Raji (cell line): ENCODE results near the gene ZNF736.

ENCODE experiments used
- POLR2A ChIP-seq: IDR thresholded peaks from 2 replicates; pipeline ENCODE4 v1.6.1; 2011; ENCODE audit warnings: low read depth, low read length, control low read depth; ENCODE audit not compliant: insufficient read depth

ZNF736 gene

DNA sequence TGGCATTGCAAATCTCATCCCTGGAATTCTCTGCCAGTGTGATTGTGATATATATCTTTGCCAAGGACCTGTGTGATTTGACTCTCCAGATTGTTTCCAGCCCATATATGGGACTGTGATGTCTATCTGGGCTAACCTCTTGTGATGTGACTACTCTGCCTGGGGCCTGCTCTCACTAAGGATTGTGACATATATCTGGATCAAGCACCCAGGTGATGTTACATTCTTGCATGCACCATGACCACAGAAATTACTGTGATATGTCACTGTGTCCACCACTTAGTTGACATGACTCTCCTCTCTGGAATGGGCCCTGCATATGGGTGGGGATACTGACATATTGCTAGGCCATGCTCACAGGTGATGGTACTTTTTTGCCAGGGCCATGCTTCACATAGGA, 86.6 kb downstream of the ZNF736 start:
- TF ChIP-seq POLR2A: no peak
